DND-41 (cell line): ENCODE data around the gene PSME2.

Experiments used
- ATAC-seq: fragments of 200-7000 bp; cut with Tn5 transposase; 3 replicates; pipeline ENCODE4 v1.9.1; 2021; ENCODE audit warnings: low read depth; ENCODE audit not compliant: insufficient read depth
- DNase-seq: peaks from one replicate; pipeline ENCODE4 v3.0.0-alpha.2; 2020
- H2AFZ ChIP-seq: 2 replicates; pipeline ENCODE4 v1.6.0; 2012; ENCODE audit warnings: low read depth, low read length
- H3K27ac ChIP-seq: 2 replicates; pipeline ENCODE4 v1.5.1; 2012; ENCODE audit warnings: low read length, inconsistent platforms
- H3K27me3 ChIP-seq: fragments of 200-600 bp; sonication (generic); 2 replicates; pipeline ENCODE4 v1.6.0; 2012; ENCODE audit warnings: low read length, mild to moderate bottlenecking, inconsistent platforms; ENCODE audit not compliant: insufficient read depth, poor library complexity
- H3K36me3 ChIP-seq: 2 replicates; pipeline ENCODE4 v1.5.1; 2012; ENCODE audit warnings: low read length, inconsistent platforms; ENCODE audit not compliant: insufficient read depth
- H3K4me1 ChIP-seq: 2 replicates; pipeline ENCODE4 v1.5.1; 2012; ENCODE audit warnings: mild to moderate bottlenecking, low read length; ENCODE audit not compliant: insufficient read depth
- H3K4me2 ChIP-seq: 2 replicates; pipeline ENCODE4 v1.6.0; 2012; ENCODE audit warnings: mild to moderate bottlenecking, moderate library complexity, low read length, inconsistent platforms; ENCODE audit not compliant: insufficient read depth
- H3K4me3 ChIP-seq, 2 experiments: fragments of 200-600 bp in 1 of 2; shearing (Covaris generic) in 1 of 2; 2 replicates each; pipeline ENCODE4 v1.5.1; 2012 to 2016; ENCODE audit warnings: inconsistent platforms in 2 of 2, low read length in 2 of 2, mild to moderate bottlenecking in 2 of 2, low read depth in 1 of 2, moderate library complexity in 1 of 2
- H3K79me2 ChIP-seq: 2 replicates; pipeline ENCODE4 v1.6.0; 2012; ENCODE audit warnings: low read length, inconsistent platforms; ENCODE audit not compliant: insufficient read depth
- H3K9ac ChIP-seq: 2 replicates; pipeline ENCODE4 v1.6.0; 2012; ENCODE audit warnings: low read depth, mild to moderate bottlenecking, inconsistent platforms, low read length, moderate library complexity
- H3K9me3 ChIP-seq: 2 replicates; pipeline ENCODE4 v1.5.1; 2012; ENCODE audit warnings: low read length, moderate library complexity, mild to moderate bottlenecking, inconsistent platforms; ENCODE audit not compliant: insufficient read depth, severe bottlenecking
- H4K20me1 ChIP-seq: 2 replicates; pipeline ENCODE4 v1.6.0; 2012; ENCODE audit warnings: low read length; ENCODE audit not compliant: insufficient read depth
- EZH2 ChIP-seq: IDR thresholded peaks from 3 replicates; pipeline ENCODE4 v1.6.1; 2012; ENCODE audit warnings: borderline replicate concordance, low read depth, mild to moderate bottlenecking, moderate library complexity, low read length, inconsistent platforms; ENCODE audit not compliant: severe bottlenecking
- TF ChIP-seq, protein P1 (sequence below): IDR thresholded peaks from 2 replicates; pipeline ENCODE4 v1.5.1; 2012; ENCODE audit warnings: borderline replicate concordance, low read length, moderate library complexity, mild to moderate bottlenecking; ENCODE audit not compliant: poor library complexity, severe bottlenecking; ENCODE audit errors: extremely low read depth

The PSME2 gene

GRCh38 chr14:24094841-24095270 lies 51.6 kb downstream of the PSME2 start:
- Histone ChIP-seq H3K27me3 (no peaks in the 10 kb centered on the region), H4K20me1 (no peaks in the 10 kb centered on the region), H3K79me2 (peaks cover 22% of the 10 kb centered on the region), H3K9me3 (no peaks in the 10 kb centered on the region), H3K4me1 (peaks cover 30% of the 10 kb centered on the region), H2AFZ (peak overlapping the region; percentile 85), H3K4me2 (peak overlapping the region; percentile 77), H3K9ac (peak overlapping the region; percentile 95), H3K4me3 (peak overlapping the region; percentile 67 to 75), H3K27ac (peak overlapping the region; percentile 94), H3K36me3 (peaks cover 28% of the 10 kb centered on the region)
- TF ChIP-seq, protein P1, sequence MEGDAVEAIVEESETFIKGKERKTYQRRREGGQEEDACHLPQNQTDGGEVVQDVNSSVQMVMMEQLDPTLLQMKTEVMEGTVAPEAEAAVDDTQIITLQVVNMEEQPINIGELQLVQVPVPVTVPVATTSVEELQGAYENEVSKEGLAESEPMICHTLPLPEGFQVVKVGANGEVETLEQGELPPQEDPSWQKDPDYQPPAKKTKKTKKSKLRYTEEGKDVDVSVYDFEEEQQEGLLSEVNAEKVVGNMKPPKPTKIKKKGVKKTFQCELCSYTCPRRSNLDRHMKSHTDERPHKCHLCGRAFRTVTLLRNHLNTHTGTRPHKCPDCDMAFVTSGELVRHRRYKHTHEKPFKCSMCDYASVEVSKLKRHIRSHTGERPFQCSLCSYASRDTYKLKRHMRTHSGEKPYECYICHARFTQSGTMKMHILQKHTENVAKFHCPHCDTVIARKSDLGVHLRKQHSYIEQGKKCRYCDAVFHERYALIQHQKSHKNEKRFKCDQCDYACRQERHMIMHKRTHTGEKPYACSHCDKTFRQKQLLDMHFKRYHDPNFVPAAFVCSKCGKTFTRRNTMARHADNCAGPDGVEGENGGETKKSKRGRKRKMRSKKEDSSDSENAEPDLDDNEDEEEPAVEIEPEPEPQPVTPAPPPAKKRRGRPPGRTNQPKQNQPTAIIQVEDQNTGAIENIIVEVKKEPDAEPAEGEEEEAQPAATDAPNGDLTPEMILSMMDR, result no peak
- TF ChIP-seq EZH2, result no peak
- DNase-seq (no peak), ATAC-seq (peak; percentile 3)

GRCh38 chr14:24093901-24094840 lies 52.2 kb downstream of the PSME2 start, which contains the start of gene PCK2:
PCK2 (plus strand) TSS chr14:24094311; CDS start chr14:24094406, 95 bp downstream.
- H3K4me1 ChIP-seq, result peaks cover 30% of the 10 kb centered on the region
- peak within 1 kb of the TSS; percentile 94 for H3K27ac ChIP-seq
- peak within 1 kb of the TSS; percentile 77 for H3K4me2 ChIP-seq
- H2AFZ ChIP-seq, result peak within 1 kb of the TSS; percentile 85
- DNase-seq (peak; percentile 94), ATAC-seq (peak; percentile 82)
- no peaks in the 10 kb centered on the region for H4K20me1 ChIP-seq
- H3K9me3 ChIP-seq, result no peaks in the 10 kb centered on the region
- no peaks in the 10 kb centered on the region for H3K27me3 ChIP-seq
- TF ChIP-seq, protein P1, result no peak
- TF ChIP-seq EZH2, result no peak
- peaks cover 22% of the 10 kb centered on the region for H3K79me2 ChIP-seq
- peaks cover 21% of the 10 kb centered on the region for H3K36me3 ChIP-seq
- peak within 1 kb of the TSS; percentile 95 for H3K9ac ChIP-seq
- H3K4me3 ChIP-seq, result peak within 1 kb of the TSS; percentile 67 to 75
